ENCODE data around the gene DTD1.

DNA sequence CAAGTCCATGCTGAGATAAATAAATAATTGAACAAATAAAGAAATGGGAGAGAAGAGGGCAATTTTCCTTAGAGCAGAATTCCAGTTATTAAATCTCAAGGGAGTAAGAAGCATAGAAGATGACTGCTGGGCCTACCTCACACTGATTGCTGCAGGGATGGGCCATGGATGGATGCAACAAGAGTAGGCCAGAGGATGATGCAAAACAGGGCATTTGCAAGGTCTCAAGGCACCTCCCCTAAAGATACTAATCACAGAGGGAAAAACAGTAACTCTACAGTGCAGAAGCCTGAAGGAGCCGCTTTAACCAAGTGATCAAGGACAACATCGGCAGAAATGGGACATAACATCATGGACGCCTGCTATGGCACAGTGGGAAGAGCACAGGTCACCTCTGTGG, 224.1 kb downstream of the DTD1 start:
- TF ChIP-seq, protein P1, sequence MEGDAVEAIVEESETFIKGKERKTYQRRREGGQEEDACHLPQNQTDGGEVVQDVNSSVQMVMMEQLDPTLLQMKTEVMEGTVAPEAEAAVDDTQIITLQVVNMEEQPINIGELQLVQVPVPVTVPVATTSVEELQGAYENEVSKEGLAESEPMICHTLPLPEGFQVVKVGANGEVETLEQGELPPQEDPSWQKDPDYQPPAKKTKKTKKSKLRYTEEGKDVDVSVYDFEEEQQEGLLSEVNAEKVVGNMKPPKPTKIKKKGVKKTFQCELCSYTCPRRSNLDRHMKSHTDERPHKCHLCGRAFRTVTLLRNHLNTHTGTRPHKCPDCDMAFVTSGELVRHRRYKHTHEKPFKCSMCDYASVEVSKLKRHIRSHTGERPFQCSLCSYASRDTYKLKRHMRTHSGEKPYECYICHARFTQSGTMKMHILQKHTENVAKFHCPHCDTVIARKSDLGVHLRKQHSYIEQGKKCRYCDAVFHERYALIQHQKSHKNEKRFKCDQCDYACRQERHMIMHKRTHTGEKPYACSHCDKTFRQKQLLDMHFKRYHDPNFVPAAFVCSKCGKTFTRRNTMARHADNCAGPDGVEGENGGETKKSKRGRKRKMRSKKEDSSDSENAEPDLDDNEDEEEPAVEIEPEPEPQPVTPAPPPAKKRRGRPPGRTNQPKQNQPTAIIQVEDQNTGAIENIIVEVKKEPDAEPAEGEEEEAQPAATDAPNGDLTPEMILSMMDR (IDR thresholded peaks at IDR 0.05), result no peak
- no peak for TF ChIP-seq POLR2A (IDR thresholded peaks at IDR 0.05)
